HG03066 (cell line): ENCODE data around the gene STK10.
A peak's percentile ranks its signal among the peaks of the same experiment; 100 is the strongest.

Experiments used
- ATAC-seq: cut with Tn5 transposase; IDR thresholded peaks from one replicate; pipeline ENCODE4 v1.9.1; 2021; ENCODE audit warnings: low read depth; ENCODE audit not compliant: unreplicated experiment

The STK10 gene

DNA sequence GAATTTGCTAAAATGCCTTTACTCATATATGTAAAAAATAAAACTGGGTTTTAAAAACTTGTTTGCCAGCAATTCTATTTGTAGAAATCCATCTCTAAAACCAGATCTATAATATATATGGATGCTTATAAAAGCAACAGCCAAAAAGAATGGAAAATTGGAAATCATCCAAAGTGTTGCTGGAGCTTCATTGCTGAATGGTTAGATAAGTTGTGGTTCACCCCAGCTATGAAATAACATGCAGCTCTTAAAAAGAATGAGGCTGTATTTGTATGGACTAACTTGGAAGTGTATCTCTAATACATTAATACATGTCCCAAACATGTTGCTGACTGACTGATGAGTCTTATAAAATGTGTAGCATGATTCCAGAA, 76.2 kb downstream of the STK10 start:
- no peak for ATAC-seq

DNA sequence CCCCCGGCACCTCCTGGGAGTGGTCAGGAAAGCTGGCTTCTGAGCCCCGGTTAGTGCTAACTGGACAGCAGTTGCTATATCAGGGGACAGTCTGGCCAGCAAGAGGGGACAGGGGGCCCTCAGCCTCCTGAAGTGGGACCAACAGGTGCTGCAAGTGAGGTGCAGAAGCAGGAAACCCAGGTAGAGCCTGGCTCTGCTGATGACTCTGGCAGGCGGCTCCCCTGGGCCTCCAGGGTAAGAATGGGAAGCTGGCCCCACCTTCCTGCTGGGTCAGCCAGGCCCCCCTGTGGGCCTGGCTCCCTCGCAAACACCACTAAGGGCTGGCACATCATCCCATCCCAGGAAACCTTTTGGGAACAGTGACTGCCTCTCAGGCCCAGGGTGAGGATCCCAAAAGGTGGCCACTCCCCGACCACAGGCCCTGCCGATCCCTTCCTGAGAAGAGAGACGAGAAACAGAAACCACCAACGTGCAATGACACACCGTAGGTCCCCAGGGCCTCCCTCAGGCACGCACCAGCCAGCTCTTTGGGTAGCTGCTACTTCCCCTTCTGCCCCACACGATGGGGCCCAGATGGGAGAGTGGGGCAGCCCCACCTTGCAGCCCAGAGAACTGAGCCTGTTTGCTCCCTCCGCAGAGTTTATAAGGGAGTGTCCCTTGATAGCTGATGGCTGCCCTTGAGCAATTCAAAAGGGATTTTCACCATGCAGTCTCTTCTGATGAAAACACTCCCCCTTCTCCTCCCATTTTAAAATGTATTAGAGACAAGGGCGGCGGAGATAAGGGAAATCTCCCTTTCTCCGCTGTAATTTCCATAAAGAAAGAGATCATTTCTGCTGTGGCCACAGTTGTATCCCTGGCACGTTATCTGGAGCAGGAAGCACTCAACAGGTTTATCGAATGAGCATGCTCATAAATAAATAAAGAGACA, 76.8 kb downstream of the STK10 start:
- ATAC-seq = peak; percentile 74

DNA sequence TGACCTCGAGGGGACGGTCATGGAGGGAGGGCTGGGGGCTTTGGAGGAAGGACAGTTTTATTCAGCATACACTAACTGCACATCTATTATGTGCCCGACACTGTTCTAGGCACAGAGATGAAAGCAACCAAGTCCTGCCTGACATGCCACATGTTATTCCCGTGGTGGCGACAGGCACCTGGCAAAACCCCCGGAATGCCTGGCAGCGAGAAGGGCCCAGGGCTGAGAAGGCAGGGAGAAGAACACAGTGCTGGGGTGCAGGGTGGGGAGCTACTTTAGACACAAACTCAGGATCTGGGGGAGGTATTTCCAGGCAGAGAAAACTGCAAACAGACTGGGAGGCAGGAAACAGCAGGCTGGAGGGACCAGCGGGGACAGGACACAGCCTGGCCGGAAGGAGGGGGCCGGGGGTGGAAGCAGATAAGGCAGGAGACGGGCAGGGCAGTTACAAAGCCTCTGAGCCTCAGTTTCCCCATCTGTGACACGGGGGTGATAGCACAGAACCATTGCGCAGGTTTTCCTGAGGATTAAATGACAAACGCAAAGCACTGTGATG, 77.7 kb downstream of the STK10 start:
- ATAC-seq = no peak

DNA sequence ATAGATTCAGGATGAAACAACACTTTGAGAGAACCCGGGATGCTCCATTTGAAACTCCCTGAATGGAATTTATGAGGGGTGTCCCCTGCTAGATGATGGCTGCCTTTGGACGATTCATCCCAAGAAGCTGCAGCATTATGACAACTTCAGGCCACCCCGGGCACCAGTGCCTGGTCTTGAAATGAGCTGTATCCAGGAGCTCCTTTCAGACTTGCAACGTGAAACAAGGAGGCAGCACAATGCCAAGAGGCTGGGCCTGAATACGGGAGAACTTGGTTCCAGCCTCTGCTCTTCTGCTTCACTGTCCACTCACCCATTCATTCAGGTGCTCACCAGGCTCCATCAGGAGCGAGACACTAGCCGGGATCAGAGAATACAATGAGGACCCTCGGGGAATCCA, 78.3 kb downstream of the STK10 start:
- no peak for ATAC-seq

DNA sequence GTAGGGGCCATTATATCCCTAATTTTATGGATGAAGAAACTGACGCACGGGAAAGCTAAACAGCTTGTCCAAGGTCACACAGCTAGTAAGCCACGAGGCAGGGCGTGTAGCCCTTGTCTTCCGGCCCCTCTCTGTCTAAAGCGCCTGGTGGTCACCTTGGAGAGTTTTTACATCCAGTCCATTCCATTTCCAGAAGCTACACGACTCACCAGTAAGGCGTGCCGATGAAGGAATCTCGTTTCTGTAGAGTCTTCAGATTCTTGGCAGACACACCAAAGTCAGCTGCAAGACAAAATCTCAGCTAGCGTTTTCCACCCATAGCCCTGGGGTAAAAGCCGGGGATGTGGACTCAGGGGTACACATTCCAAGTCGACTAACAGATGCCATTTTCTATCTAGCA, 80.5 kb downstream of the STK10 start:
- ATAC-seq = no peak

DNA sequence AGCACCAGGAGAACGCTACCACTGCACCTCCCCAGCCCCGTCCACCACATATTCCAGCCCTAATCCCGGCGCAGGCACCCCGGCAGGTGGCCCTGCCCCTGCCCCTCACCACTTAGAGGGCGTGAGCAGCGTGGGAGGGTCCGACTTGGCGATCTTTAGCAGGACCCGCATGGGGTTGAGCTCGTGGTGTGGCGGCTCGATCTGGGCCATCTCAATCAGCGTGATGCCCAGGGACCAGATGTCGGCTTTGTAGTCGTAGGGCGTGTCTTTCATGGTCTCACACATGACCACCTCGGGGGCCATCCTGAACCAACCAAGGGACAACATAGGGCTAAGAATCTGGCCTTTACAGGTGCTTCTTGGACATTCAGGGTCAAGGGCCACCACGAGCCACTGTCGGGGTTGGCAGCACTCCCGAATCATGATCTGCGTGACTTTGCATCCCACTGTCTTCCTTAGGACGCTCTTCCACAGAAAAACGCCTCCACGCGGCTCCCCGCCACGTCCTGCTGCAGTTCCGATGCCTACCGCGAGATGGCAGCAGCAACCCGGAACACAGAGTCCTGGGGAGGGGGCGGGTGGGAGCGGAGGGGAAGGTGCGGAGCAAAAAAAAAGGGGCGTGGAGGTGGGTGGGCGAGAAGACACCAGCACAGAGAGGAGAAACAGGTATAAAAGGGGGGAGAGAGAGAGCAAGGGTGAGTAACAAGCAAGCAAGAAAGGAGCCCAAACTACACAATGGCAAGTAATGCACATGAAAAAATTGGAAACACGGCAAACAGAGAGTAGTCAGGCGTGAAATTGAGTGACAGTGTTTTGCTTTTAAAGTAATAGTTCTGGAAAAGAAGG, 81.3 kb downstream of the STK10 start:
- no peak for ATAC-seq

DNA sequence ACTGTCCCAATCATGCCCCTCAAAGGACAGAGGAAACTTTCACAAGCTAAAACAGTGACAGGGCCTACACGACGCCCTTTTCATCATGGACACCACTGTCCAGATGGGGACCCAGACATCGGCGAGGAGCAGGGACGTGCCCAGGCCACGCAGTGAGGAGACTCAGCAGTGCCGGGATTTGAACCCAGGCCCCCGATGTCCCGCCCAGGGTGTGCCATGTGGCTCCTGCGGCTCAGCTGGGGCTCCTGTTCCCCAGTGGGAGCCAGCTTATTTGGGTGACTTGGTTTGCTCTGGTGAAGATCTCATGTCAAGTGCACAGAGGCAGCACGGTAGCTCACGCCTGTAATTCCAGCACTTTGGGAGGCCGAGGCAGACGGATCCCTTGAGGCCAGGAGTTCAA, 82.2 kb downstream of the STK10 start:
- ATAC-seq = no peak

DNA sequence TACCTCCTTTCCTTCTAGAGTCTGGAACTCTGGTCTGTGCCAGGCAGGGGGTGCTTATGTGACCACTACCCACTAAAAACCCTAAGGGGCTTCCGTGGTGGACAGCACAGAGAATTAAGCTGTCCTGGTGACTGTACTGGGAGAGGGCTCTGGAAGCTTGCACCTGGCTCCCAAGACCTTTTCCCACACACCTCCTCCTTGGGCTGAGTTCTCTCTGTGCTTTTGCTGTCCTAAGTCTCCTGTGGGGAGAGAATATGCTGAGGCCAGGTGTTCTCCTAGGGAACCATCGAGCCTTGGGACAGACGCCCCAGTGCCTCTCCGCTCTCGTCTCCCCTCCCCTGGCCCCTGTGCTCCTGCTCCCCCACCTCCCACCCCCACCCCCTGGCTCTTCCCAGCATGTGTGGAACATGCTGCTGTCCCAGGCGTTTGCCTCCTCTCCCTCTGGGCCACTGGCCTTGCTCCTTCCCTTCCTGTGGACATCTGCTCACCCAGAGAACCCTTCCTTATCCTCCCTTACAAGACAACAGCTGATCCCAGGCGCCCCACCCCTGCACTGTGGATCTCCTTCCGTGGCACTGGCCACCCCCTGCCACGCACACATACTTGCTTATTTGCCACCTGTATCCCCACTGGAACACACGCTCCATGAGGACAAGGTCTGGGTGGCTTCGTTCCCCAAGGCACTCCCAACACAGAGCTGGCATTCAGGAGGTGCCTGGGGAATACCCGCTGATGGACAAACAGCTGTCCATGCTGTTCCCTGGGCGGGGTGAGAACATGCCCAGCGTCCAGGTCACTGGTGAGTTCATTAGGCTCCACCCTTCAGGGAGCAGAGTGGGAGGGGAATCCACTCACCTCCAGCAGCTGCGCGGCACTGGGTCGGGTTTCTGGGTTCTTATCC, 83.0 kb downstream of the STK10 start:
- no peak for ATAC-seq

DNA sequence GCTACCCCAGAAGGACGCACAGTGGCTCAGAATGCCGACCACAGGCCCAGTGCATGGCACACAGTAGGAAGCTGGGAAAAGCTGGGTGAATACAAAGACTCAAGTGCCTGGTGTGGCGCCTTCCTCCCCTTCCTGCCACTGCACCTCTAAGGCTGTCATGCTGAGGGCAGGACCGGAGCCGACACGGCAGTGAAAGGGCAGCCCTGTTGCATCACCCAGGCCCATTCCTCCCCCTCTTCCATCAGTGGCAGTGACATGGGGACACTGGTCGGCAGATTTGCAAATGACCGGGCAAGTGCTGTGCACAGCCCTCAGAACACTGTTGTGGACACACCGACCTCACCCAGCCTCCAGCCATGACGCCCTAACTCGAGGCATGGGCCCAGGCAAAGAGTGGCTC, 84.0 kb downstream of the STK10 start:
- ATAC-seq = no peak

DNA sequence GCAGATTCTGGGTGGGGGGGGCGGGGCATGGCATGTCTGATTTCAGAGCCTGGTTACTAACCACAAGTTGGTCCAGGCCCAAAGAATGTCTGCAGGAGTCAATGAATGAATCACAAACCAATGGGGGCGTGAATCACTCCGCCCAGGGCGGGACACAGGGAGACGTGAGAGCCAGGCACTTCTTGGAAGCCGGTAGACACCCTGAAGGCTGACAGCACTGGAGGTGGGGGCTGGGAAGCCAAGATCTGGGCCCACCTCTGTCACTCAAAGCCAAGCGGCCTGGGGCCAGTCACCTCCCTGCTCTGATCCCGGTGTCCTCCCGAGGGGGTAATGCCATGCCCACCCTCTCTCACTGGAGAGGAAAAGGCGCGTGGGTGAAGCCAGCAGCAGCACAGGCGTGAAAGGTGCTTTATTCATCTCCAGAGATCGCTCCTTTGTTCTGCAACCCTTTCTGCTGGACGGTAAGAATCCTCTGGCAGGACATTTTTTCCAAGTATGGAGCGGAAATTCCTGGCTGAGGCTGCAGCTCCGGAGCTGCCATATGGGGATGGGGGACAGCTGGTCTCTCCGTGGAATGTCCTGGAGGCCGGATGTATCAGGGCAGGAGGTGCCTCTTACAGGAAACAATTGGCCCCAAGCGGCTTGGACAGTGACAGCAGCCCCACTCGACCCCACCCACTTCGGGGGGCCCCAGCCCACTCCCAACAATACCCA, 85.0 kb downstream of the STK10 start:
- no peak for ATAC-seq

DNA sequence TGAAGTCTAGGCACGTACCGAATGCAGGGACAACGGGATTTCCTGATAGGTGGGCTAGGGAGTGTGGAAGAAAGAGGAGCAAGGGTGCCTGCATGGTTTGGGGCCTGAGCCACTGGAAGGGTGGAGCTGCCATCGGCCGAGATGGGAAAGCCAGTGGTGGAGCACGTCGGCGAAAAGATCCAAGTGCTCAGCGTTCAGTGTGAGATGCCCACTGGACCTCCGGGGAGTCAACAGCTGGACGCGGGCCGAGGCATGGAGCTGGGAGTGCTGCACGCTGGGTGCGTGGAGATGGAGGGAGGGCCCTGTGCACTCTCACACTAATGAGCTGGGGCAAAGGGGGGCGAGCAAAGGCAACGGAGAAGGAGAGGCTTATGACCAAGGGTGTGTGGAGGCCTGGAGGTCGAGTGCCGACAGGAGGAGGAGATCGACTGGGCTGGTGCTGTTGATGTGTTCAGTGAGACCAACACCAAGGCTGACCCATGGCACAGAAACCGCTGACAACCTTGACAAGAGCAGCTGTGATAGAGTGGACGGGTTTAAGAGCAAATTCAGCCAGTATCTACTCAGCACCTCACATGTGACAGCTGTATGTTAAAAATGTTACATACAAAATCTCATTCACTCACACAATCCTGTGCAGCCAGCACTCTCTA, 85.7 kb downstream of the STK10 start:
- ATAC-seq = no peak

DNA sequence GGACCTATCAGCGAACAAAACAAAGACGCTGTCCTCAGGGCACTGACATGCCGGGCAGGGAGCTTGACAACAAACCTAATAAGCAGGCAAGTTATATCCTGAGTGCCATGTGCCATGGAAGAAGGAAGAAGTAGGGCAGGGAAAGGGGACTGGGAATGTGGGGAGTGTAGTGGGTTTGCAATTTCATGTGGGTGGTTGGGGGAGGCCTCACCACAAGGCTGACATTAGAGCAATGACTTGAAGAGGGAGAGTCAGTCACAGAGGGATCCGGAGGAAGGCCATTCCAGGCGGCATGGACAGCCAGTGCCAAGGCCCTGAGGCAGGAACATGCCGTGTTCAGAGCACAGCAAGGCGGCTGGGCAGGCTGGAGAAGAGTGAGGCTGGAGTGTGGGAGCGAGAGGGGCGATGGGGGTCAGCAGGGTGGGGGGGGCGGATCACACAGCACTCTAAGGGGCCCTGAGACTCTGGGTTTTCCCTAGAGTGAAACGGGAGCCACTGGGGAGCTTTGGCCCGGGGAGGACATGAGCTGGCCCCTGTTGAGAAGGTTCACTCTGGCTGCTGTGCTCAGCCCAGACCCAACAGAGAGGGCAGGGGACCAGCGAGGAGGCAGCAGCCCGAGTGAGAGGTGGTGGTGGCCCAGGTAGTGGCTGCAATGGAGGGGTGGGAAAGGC, 86.3 kb downstream of the STK10 start:
- no peak for ATAC-seq

DNA sequence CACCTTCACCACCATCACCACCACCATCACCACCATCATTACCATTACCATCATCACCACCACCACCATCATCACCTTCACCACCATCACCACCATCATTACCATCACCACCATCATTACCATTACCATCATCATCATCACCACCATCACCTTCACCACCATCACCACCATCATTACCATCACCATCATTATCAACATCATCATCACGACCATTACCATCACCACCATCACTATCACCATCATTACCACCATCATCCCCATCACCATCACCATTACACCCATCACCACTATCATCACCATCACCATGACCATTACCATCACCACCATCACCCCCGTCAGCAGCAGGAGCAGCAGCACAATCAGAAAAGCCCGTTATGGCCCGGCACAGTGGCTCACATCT, 89.1 kb downstream of the STK10 start:
- no peak for ATAC-seq

DNA sequence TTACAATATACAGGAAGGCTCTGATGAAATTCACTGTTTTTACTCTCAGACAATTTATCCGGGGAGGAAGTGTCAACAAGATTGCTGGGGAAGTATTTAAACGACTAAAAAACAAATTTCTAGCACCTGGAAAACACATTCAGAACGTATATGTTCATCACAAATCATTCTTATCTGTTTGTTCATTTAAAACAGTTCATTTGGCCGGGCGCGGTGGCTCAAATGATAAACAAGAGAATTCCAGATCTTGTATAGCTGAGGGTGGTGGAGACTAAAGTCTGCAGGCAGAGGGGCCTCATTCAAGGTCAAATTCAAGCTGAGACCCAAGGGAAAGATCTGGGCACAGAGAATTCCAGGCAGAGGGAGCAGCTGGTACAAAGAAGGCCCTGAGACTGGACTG, 90.0 kb downstream of the STK10 start:
- ATAC-seq = no peak

DNA sequence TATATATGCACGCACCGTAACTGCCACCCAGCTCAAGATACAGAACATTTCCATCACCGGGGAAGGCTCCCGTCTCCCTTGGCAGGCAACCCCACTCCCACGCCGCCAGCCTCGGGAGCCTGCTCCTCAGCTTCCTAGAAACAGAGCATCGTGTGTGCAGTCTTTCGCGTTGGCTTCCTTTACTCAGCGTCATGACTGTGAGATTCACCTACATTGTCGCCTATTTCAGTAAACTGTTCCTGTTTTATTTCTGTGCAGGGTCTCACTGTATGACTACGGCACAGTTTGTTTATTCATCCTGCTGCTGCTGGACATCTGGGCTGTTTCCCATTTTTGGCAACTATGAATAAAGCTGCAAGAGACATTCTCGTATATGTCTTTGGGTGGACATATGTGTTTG, 90.7 kb downstream of the STK10 start:
- no peak for ATAC-seq

DNA sequence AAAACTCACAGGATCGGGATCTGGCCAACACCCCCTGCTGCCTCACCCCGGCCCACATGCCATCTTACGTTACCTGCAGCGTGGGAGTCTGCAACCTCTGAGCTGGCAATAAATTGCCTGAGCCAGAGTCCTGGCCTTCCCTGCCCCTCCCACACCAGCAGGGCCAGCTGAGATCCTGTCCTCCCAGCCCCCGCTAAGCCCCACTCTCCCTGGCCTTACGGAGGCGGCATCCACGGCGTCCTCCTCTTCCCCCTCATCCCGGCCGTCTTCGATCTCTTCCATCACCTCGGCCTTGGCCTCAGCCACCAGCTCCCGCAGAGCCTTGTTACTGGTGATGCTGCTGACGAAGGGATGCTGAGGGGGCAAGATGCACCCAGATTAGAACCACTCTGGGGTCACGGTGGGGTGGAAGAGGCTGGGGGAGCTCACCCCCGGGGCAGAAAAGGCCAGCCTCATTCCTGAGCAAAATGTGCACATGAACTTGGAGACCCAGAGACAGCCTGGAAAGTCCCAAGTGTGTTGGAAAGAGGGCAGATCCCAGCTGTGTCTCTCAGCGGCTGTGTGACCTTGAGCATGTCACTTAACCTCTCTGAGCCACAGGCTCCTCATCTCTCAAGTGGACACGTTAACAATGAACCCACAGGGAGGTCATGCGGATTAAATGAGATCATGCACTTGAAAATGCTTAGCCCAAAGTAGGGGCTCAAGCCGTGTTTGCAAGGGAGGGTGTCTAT, 91.7 kb downstream of the STK10 start:
- ATAC-seq = no peak

DNA sequence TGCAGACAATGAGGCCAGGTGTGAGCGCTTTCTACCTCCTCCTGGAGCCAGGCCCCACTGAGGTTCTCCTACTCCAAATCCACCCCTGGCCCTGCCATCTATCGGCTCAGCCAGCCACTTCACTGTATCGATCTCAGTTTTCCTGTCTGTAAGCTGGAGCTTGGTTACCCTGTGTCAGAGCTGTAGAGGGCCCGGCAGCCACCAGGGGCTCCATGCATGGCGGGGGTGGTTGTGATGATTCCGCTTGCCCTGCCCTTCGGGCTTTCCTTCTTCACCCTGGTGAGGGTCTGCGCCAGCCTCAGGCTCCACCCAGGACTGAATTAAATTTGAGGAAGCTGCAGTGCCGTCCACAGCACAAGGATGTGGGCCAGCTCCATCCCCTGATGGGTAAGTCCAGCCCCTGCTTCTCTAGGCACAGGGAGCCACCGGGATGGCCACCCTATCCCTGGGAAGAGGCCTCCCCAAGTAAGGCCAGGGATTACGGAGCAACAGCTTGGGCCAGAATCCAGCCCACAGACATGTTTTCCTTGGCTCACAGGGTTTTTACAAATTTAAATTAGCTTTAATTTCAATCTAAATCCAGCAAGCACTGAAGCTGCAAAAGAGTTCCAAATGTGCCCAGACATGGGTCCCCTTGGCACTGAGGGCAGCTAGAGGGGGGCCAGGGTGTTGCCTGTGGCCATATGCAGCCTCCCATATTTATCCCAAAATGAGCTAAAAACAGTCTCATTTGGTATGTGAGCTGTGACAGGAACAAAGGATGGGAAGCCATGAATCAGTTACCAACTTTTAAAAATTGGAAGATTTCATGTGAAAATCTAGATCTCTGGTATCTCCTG, 92.4 kb downstream of the STK10 start:
- no peak for ATAC-seq
